Hematopoietic multipotent progenitor cell treated with erythropoietin and hydrocortisone succinate and interleukin-3 and kit ligand, for 8 days (in vitro differentiated cells): Measurements from ENCODE around the gene ZMIZ1.

Experiments used
- DNase-seq: peaks from one replicate; pipeline ENCODE4 v3.0.0-alpha.2; 2015

ZMIZ1 gene

GRCh38 chr10:79220307-79220706 lies 151.5 kb downstream of the ZMIZ1 start:
- DNase-seq: no peak

GRCh38 chr10:79221110-79222051 lies 152.6 kb downstream of the ZMIZ1 start:
- no peak for DNase-seq

GRCh38 chr10:79222186-79222585 lies 153.4 kb downstream of the ZMIZ1 start:
- no peak for DNase-seq

GRCh38 chr10:79223091-79224048 lies 154.6 kb downstream of the ZMIZ1 start:
- DNase-seq: no peak

GRCh38 chr10:79224263-79224949 lies 155.6 kb downstream of the ZMIZ1 start:
- DNase-seq: no peak

GRCh38 chr10:79224992-79225391 lies 156.2 kb downstream of the ZMIZ1 start:
- no peak for DNase-seq

- no peak for DNase-seq
These were observed 157.9 kb downstream of the ZMIZ1 start for GRCh38 chr10:79226391-79227245.

GRCh38 chr10:79229071-79229541 lies 160.3 kb downstream of the ZMIZ1 start:
- DNase-seq: no peak

- no peak for DNase-seq
These were observed 161.1 kb downstream of the ZMIZ1 start for GRCh38 chr10:79229830-79230327.

- DNase-seq: no peak
These were observed 161.6 kb downstream of the ZMIZ1 start for GRCh38 chr10:79230328-79230830.

- no peak for DNase-seq
These were observed 162.1 kb downstream of the ZMIZ1 start for GRCh38 chr10:79230850-79231249.

- no peak for DNase-seq
These were observed 163.1 kb downstream of the ZMIZ1 start for GRCh38 chr10:79231908-79232307.

- no peak for DNase-seq
These were observed 164.1 kb downstream of the ZMIZ1 start for GRCh38 chr10:79232864-79233263.

GRCh38 chr10:79234391-79235315 lies 165.9 kb downstream of the ZMIZ1 start:
- DNase-seq: no peak

GRCh38 chr10:79235765-79236432 lies 167.1 kb downstream of the ZMIZ1 start:
- DNase-seq: no peak

- DNase-seq: no peak
These were observed 167.6 kb downstream of the ZMIZ1 start for GRCh38 chr10:79236433-79236765.

GRCh38 chr10:79237454-79238157 lies 168.8 kb downstream of the ZMIZ1 start:
- no peak for DNase-seq

GRCh38 chr10:79238158-79238520 lies 169.4 kb downstream of the ZMIZ1 start:
- no peak for DNase-seq

- no peak for DNase-seq
These were observed 169.8 kb downstream of the ZMIZ1 start for GRCh38 chr10:79238606-79239005.
